ENCODE data around the gene KCTD8.

DNA sequence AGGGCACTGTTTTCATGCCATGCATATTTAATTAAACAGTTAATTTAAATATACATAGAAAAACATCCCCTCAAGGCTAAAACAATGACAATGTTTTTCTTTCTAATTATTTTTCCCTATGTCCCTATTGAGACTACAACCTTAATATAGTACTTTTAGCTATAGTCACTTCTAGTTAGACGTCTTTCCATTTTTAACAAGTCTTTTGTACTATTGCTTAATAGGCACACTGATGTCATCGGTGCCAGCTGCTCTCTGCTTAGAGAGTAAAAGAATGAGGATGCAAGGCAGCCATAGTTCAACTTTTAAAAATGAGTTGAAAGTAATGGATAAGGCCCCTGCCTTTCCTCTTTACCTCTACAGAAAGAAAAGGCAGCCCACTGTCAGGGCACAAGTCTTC is 191.1 kb downstream of the KCTD8 start:
- TF ChIP-seq POLR2A (IDR thresholded peaks at IDR 0.05; ENCODE audit: low read length) (no peak), GATA1 (IDR thresholded peaks at IDR 0.05; ENCODE audit: low read depth, low read length) (no peak)
